VCaP (cell line): ENCODE measurements around the gene DERA.
"Not testable (repeated sequence)": the region's sequence is repeated elsewhere in the genome, so short reads cannot be mapped to it uniquely, and the experiment has no call there.

Experiments used
- H3K27ac ChIP-seq: fragments of 450-650 bp; 2 replicates; pipeline ENCODE4 v1.5.1; 2017
- CTCF ChIP-seq: fragments of 450-650 bp; conservative IDR thresholded peaks from 2 replicates; pipeline ENCODE4 v1.5.1; 2017; ENCODE audit warnings: mild to moderate bottlenecking, moderate library complexity

DERA gene

GRCh38 chr12:15892645-15893259 is 18.4 kb upstream of the DERA start:
- no peak overlapping the region for H3K27ac ChIP-seq
- TF ChIP-seq CTCF, result no peak

- no peak overlapping the region for H3K27ac ChIP-seq
- TF ChIP-seq CTCF, result no peak
Measured at GRCh38 chr12:15893260-15893659, 17.9 kb upstream of the DERA start.

- no peak overlapping the region for H3K27ac ChIP-seq
- TF ChIP-seq CTCF, result no peak
Measured at GRCh38 chr12:15896867-15897266, 14.3 kb upstream of the DERA start.

GRCh38 chr12:15897433-15897832 is 13.7 kb upstream of the DERA start:
- TF ChIP-seq CTCF, result no peak
- H3K27ac ChIP-seq, result no peak overlapping the region

- H3K27ac ChIP-seq, result no peak overlapping the region
- TF ChIP-seq CTCF, result peak; percentile 88
Measured at GRCh38 chr12:15899282-15899870, 11.8 kb upstream of the DERA start.

- TF ChIP-seq CTCF, result no peak
- no peak overlapping the region for H3K27ac ChIP-seq
Measured at GRCh38 chr12:15904378-15904920, 6.7 kb upstream of the DERA start.

GRCh38 chr12:15910468-15910863 is 666 bp upstream of the DERA start:
- no peak for TF ChIP-seq CTCF
- H3K27ac ChIP-seq, result peak overlapping the region; percentile 86

- H3K27ac ChIP-seq, result peak overlapping the region; percentile 86
Measured at GRCh38 chr12:15911931-15912330, 799 bp downstream of the DERA start.

- H3K27ac ChIP-seq, result not testable (repeated sequence)
Measured at GRCh38 chr12:15914131-15914530, 3.0 kb downstream of the DERA start.
